Stimulated activated CD8-positive, alpha-beta memory T cell treated with anti-CD3 and anti-CD28 coated beads, Interleukin-7, amount 100 ng/mL, for 4 hours (primary cell): ENCODE data around the gene PLD4.
A peak's percentile ranks its signal among the peaks of the same experiment; 100 is the strongest.

Experiments used
- DNase-seq, 2 donors: peaks; one replicate each; pipeline ENCODE4 v3.0.0-alpha.2; 2020; ENCODE audit warnings: low read depth in 2 of 2

The PLD4 gene

GRCh38 chr14:104974146-104974541 is 49.5 kb downstream of the PLD4 start:
- DNase-seq: no peak

- no peak for DNase-seq
Observed at GRCh38 chr14:104974665-104975390, 50.1 kb downstream of the PLD4 start.

GRCh38 chr14:104975481-104976197 is 51.0 kb downstream of the PLD4 start:
- DNase-seq: no peak

- peak; percentile 69 to 73 for DNase-seq
Observed at GRCh38 chr14:104976198-104977007, 51.7 kb downstream of the PLD4 start.

GRCh38 chr14:104977008-104977680 is 52.5 kb downstream of the PLD4 start:
- no peak for DNase-seq

- peak in 1 of 2 donors; percentile 23 for DNase-seq
Observed at GRCh38 chr14:104977681-104978653, 53.3 kb downstream of the PLD4 start, which contains the start of gene AHNAK2. Gene AHNAK2, minus strand, starts transcription at chr14:104978374. Its CDS starts 137 bp downstream, at chr14:104978237.

GRCh38 chr14:104978746-104979691 is 54.3 kb downstream of the PLD4 start:
- no peak for DNase-seq

- no peak for DNase-seq
Observed at GRCh38 chr14:104979758-104980610, 55.3 kb downstream of the PLD4 start.

- DNase-seq: no peak
Observed at GRCh38 chr14:104980611-104981531, 56.2 kb downstream of the PLD4 start.

- no peak for DNase-seq
Observed at GRCh38 chr14:104981699-104982541, 57.2 kb downstream of the PLD4 start.

GRCh38 chr14:104982548-104983230 is 58.0 kb downstream of the PLD4 start:
- no peak for DNase-seq
